ENCODE data around the gene CXorf65.

- TF ChIP-seq, protein P1, sequence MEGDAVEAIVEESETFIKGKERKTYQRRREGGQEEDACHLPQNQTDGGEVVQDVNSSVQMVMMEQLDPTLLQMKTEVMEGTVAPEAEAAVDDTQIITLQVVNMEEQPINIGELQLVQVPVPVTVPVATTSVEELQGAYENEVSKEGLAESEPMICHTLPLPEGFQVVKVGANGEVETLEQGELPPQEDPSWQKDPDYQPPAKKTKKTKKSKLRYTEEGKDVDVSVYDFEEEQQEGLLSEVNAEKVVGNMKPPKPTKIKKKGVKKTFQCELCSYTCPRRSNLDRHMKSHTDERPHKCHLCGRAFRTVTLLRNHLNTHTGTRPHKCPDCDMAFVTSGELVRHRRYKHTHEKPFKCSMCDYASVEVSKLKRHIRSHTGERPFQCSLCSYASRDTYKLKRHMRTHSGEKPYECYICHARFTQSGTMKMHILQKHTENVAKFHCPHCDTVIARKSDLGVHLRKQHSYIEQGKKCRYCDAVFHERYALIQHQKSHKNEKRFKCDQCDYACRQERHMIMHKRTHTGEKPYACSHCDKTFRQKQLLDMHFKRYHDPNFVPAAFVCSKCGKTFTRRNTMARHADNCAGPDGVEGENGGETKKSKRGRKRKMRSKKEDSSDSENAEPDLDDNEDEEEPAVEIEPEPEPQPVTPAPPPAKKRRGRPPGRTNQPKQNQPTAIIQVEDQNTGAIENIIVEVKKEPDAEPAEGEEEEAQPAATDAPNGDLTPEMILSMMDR (IDR thresholded peaks at IDR 0.05), result no peak
- TF ChIP-seq POLR2A (IDR thresholded peaks at IDR 0.05), result no peak
- TF ChIP-seq EP300 (IDR thresholded peaks at IDR 0.05; ENCODE audit: low read depth), result no peak
- TF ChIP-seq POLR2AphosphoS5 (IDR thresholded peaks at IDR 0.05), result no peak
Observed at GRCh38 chrX:71091263-71091662, 15.3 kb downstream of the CXorf65 start.
